Caco-2 (cell line): ENCODE results near the gene ROBO1. TPM values are rescaled to one million over a fixed set of nuclear protein-coding genes. Genes with fewer than 3 reads are reported as not detected.

Experiments used
- BruUV-seq: library from RNA; stranded (reverse); fragments of 400-500 nt; replicated peaks from 2 replicates; lab custom pipeline; 2021; lab: Mats Ljungman, UMichigan
- CTCF ChIA-PET: fragments of 300-600 bp; sonication (Branson Sonifier 250); formaldehyde crosslinking; loops from one replicate; lab custom pipeline; 2022; ENCODE audit warnings: antibody characterized with exemption; lab: Charles Lee
- POLR2A ChIA-PET: fragments of 300-600 bp; sonication (Branson Sonifier 250); formaldehyde crosslinking; loops from one replicate; lab custom pipeline; 2022; ENCODE audit warnings: antibody characterized with exemption; lab: Charles Lee
- DNase-seq, 2 experiments: peaks; one replicate each; pipeline versions ENCODE4 v3.0.0 to v3.0.0-alpha.2; 2020 to 2022
- H3K27me3 ChIP-seq: replicated peaks from 2 replicates; pipeline ENCODE4 v1.6.0; 2011; ENCODE audit warnings: low read length; ENCODE audit not compliant: control insufficient read depth, insufficient read depth
- H3K36me3 ChIP-seq: 2 replicates; pipeline ENCODE4 v1.5.1; 2011; ENCODE audit warnings: low read length; ENCODE audit not compliant: control insufficient read depth, insufficient read depth
- H3K4me1 ChIP-seq: fragments of 250-450 bp; sonication (Bioruptor Pico); 2 replicates; pipeline ENCODE4 v1.5.1; 2020; ENCODE audit warnings: mild to moderate bottlenecking
- H3K4me3 ChIP-seq: 2 replicates; pipeline ENCODE4 v1.5.1; 2011; ENCODE audit warnings: low read depth, mild to moderate bottlenecking, control low read depth, low read length
- H3K9me3 ChIP-seq: fragments of 250-450 bp; sonication (Bioruptor Pico); 2 replicates; pipeline ENCODE4 v1.5.1; 2020; ENCODE audit warnings: mild to moderate bottlenecking, moderate library complexity
- H3K27ac Mint-ChIP-seq: one replicate; pipeline ENCODE4 v1.8.0; 2022; ENCODE audit warnings: mixed read lengths; ENCODE audit not compliant: unreplicated experiment
- H3K27me3 Mint-ChIP-seq: one replicate; pipeline ENCODE4 v1.8.0; 2022; ENCODE audit warnings: mixed read lengths; ENCODE audit not compliant: insufficient read depth, unreplicated experiment
- H3K36me3 Mint-ChIP-seq: one replicate; pipeline ENCODE4 v1.8.0; 2022; ENCODE audit warnings: mild to moderate bottlenecking, mixed read lengths; ENCODE audit not compliant: insufficient read depth, unreplicated experiment
- H3K4me1 Mint-ChIP-seq: one replicate; pipeline ENCODE4 v1.8.0; 2022; ENCODE audit warnings: low read depth, mixed read lengths; ENCODE audit not compliant: unreplicated experiment
- H3K4me3 Mint-ChIP-seq: one replicate; pipeline ENCODE4 v1.8.0; 2022; ENCODE audit warnings: mild to moderate bottlenecking, moderate library complexity, mixed read lengths; ENCODE audit not compliant: unreplicated experiment
- H3K9me3 Mint-ChIP-seq: one replicate; pipeline ENCODE4 v1.8.0; 2022; ENCODE audit warnings: mixed read lengths; ENCODE audit not compliant: unreplicated experiment
- intact Hi-C: fragments of 100-400 bp; cut with micrococcal nuclease; formaldehyde crosslinking; loops from one replicate; pipeline ENCODE4 v1.10.0; 2022; ENCODE audit not compliant: unreplicated experiment
- total RNA-seq: library from RNA; stranded (reverse); gene quantifications from 2 replicates; pipeline ENCODE4 v1.2.3, GENCODE V29; 2022
- TF ChIP-seq, protein P1 (sequence below), 2 experiments: fragments of 200-600 bp in 1 of 2; IDR thresholded peaks; 1 replicate in 1 of 2; 2 replicates in 1 of 2; pipeline versions ENCODE4 v1.5.1 to v1.8.0; 2011 to 2022; ENCODE audit warnings: antibody characterized with exemption in 1 of 2, control low read depth in 1 of 2, inconsistent platforms in 1 of 2, low read depth in 1 of 2, low read length in 1 of 2, mild to moderate bottlenecking in 1 of 2, moderate library complexity in 1 of 2; ENCODE audit not compliant: insufficient read depth in 1 of 2, severe bottlenecking in 1 of 2, unreplicated experiment in 1 of 2

ROBO1 gene
- total RNA-seq, 1 experiment from 2014 or later: 1.8 TPM

- intact Hi-C loops: no loop called here
- TF ChIP-seq, protein P1, sequence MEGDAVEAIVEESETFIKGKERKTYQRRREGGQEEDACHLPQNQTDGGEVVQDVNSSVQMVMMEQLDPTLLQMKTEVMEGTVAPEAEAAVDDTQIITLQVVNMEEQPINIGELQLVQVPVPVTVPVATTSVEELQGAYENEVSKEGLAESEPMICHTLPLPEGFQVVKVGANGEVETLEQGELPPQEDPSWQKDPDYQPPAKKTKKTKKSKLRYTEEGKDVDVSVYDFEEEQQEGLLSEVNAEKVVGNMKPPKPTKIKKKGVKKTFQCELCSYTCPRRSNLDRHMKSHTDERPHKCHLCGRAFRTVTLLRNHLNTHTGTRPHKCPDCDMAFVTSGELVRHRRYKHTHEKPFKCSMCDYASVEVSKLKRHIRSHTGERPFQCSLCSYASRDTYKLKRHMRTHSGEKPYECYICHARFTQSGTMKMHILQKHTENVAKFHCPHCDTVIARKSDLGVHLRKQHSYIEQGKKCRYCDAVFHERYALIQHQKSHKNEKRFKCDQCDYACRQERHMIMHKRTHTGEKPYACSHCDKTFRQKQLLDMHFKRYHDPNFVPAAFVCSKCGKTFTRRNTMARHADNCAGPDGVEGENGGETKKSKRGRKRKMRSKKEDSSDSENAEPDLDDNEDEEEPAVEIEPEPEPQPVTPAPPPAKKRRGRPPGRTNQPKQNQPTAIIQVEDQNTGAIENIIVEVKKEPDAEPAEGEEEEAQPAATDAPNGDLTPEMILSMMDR (IDR thresholded peaks at IDR 0.05; ENCODE audit: insufficient read depth in 1 of 2, low read depth in 1 of 2, low read length in 1 of 2, severe bottlenecking in 1 of 2, unreplicated experiment in 1 of 2): no peak
- no peak overlapping the region for H3K4me3 ChIP-seq
- Mint-ChIP-seq H3K4me1 (no peaks in the 10 kb centered on the region), H3K36me3 (no peaks in the 10 kb centered on the region), H3K4me3 (no peak overlapping the region), H3K27ac (no peak overlapping the region), H3K9me3 (no peaks in the 10 kb centered on the region), H3K27me3 (no peaks in the 10 kb centered on the region)
- H3K4me1 ChIP-seq: no peaks in the 10 kb centered on the region
- ChIA-PET CTCF (no interaction called here), POLR2A (no interaction called here)
- BruUV-seq: no TSS peak
- H3K27me3 ChIP-seq: no peaks in the 10 kb centered on the region
- H3K36me3 ChIP-seq: no peaks in the 10 kb centered on the region
- no peaks in the 10 kb centered on the region for H3K9me3 ChIP-seq
- DNase-seq: no peak
Measured at GRCh38 chr3:79531566-79532295, 236.1 kb downstream of the ROBO1 start.

GRCh38 chr3:79521221-79521848, 246.5 kb downstream of the ROBO1 start:
- BruUV-seq: no TSS peak
- ChIA-PET POLR2A (no interaction called here), CTCF (no interaction called here)
- Histone ChIP-seq H3K9me3 (no peaks in the 10 kb centered on the region), H3K4me3 (no peak overlapping the region), H3K4me1 (no peaks in the 10 kb centered on the region), H3K27me3 (no peaks in the 10 kb centered on the region), H3K36me3 (no peaks in the 10 kb centered on the region)
- TF ChIP-seq, protein P1 (IDR thresholded peaks at IDR 0.05; ENCODE audit: insufficient read depth in 1 of 2, low read depth in 1 of 2, low read length in 1 of 2, severe bottlenecking in 1 of 2, unreplicated experiment in 1 of 2): peak in 1 of 2 experiments; percentile 39
- no peak overlapping the region for H3K27ac Mint-ChIP-seq
- H3K27me3 Mint-ChIP-seq: peaks cover 1% of the 10 kb centered on the region
- H3K9me3 Mint-ChIP-seq: no peaks in the 10 kb centered on the region
- H3K4me1 Mint-ChIP-seq: no peaks in the 10 kb centered on the region
- intact Hi-C loops: loop anchor here (1.0 to 5.0 kb wide), 5 partner anchors 31 to 1166 kb away; no protein-coding TSS in a partner anchor
- no peak overlapping the region for H3K4me3 Mint-ChIP-seq
- DNase-seq: peak in 1 of 2 experiments; percentile 48
- no peaks in the 10 kb centered on the region for H3K36me3 Mint-ChIP-seq

- ChIA-PET POLR2A (no interaction called here), CTCF (interaction anchor here (0.7 to 1.0 kb wide), 2 partner anchors 432 to 1313 kb away, joined by 3 read pairs; no protein-coding TSS in a partner anchor)
- peak in 1 of 2 experiments; percentile 14 for DNase-seq
Measured at GRCh38 chr3:79517766-79518413, 249.9 kb downstream of the ROBO1 start.

More at GRCh38 chr3:79517766-79518413, 249.9 kb downstream of the ROBO1 start:
- Histone ChIP-seq H3K4me1 (no peaks in the 10 kb centered on the region), H3K36me3 (no peaks in the 10 kb centered on the region), H3K27me3 (no peaks in the 10 kb centered on the region), H3K9me3 (no peaks in the 10 kb centered on the region), H3K4me3 (no peak overlapping the region)
- intact Hi-C loops: no loop called here
- H3K36me3 Mint-ChIP-seq: no peaks in the 10 kb centered on the region
- TF ChIP-seq, protein P1 (IDR thresholded peaks at IDR 0.05; ENCODE audit: insufficient read depth in 1 of 2, low read depth in 1 of 2, low read length in 1 of 2, severe bottlenecking in 1 of 2, unreplicated experiment in 1 of 2): peak; percentile 48 to 72
- no peaks in the 10 kb centered on the region for H3K9me3 Mint-ChIP-seq
- H3K4me3 Mint-ChIP-seq: no peak overlapping the region
- H3K27me3 Mint-ChIP-seq: peaks cover 3% of the 10 kb centered on the region
- no peaks in the 10 kb centered on the region for H3K4me1 Mint-ChIP-seq
- H3K27ac Mint-ChIP-seq: no peak overlapping the region
- no TSS peak for BruUV-seq
